A673 (cell line): Measurements from ENCODE around the gene PARS2.

ENCODE experiments used
- CTCF ChIP-seq: fragments of 300-800, 200-600 bp; sonication (generic); conservative IDR thresholded peaks from 2 replicates; pipeline ENCODE4 v1.5.1; 2017; ENCODE audit warnings: low read depth, mild to moderate bottlenecking, antibody characterized with exemption, low read length, moderate library complexity, mixed read lengths
- EZH2 ChIP-seq: fragments of 200-600 bp; sonication (generic); IDR thresholded peaks from 2 replicates; pipeline ENCODE4 v1.6.1; 2017; ENCODE audit warnings: borderline replicate concordance, low read depth, mild to moderate bottlenecking, mixed read lengths, antibody characterized with exemption, low read length; ENCODE audit not compliant: poor library complexity, severe bottlenecking

- TF ChIP-seq CTCF (peak; percentile 62), EZH2 (no peak)
Observed at GRCh38 chr1:54808443-54809207, 44.3 kb upstream of the PARS2 start.
